Ovary (tissue), 3 donors: ENCODE results near the gene BASP1.

Experiments used
- EP300 ChIP-seq: sonication (generic); formaldehyde crosslinking; IDR thresholded peaks from one replicate; pipeline ENCODE4 v1.6.1; 2017; ENCODE audit warnings: antibody characterized with exemption
- TF ChIP-seq, protein P1 (sequence below), 3 donors: fragments of 450-650 bp in 2 of 3; fragments of 200-600 bp in 1 of 3; IDR thresholded peaks; one replicate each; pipeline versions ENCODE4 v1.5.1 to v1.8.0; 2016 to 2022; ENCODE audit warnings: antibody characterized with exemption in 3 of 3, mild to moderate bottlenecking in 1 of 3
- donor health status: DM: no; HTN: no; CAD: no.

GRCh38 chr5:17290540-17290974 lies 73.1 kb downstream of the BASP1 start:
- TF ChIP-seq, protein P1, sequence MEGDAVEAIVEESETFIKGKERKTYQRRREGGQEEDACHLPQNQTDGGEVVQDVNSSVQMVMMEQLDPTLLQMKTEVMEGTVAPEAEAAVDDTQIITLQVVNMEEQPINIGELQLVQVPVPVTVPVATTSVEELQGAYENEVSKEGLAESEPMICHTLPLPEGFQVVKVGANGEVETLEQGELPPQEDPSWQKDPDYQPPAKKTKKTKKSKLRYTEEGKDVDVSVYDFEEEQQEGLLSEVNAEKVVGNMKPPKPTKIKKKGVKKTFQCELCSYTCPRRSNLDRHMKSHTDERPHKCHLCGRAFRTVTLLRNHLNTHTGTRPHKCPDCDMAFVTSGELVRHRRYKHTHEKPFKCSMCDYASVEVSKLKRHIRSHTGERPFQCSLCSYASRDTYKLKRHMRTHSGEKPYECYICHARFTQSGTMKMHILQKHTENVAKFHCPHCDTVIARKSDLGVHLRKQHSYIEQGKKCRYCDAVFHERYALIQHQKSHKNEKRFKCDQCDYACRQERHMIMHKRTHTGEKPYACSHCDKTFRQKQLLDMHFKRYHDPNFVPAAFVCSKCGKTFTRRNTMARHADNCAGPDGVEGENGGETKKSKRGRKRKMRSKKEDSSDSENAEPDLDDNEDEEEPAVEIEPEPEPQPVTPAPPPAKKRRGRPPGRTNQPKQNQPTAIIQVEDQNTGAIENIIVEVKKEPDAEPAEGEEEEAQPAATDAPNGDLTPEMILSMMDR (IDR thresholded peaks at IDR 0.05): no peak
- no peak for TF ChIP-seq EP300
